HG03135 (cell line): Measurements from ENCODE around the gene MYEOV.

Experiments
- ATAC-seq: cut with Tn5 transposase; IDR thresholded peaks from one replicate; pipeline ENCODE4 v1.9.1; 2021; ENCODE audit warnings: mild to moderate bottlenecking, moderate library complexity; ENCODE audit not compliant: unreplicated experiment

MYEOV gene

GRCh38 chr11:69339041-69339733, 45.2 kb downstream of the MYEOV start:
- no peak for ATAC-seq

DNA sequence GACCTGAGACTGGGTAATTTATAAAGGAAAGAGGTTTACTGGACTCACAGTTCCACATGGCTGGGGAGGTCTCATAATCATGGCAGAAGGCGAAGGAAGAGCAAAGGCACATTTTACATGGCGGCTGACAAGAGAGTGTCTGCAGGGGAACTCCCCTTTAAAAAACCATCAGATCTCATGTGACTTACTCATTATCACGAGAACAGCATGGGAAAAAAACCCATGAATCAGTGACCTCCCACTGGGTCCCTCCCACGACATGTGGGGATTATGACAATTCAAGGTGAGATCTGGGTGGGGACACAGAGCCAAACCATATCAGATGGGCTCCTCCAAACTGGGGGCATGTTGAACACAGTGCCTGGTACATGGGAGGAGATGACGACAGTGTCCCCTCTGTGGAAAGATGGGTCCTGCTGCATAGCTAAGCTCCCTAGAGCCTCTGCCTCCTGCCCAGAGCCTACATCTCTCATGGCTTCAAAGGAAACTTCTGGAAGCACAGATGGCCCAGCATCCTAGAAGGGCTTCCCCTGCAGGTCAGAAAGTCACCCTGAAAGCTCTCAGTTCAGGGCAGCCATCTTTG, 46.1 kb downstream of the MYEOV start:
- ATAC-seq, result no peak

DNA sequence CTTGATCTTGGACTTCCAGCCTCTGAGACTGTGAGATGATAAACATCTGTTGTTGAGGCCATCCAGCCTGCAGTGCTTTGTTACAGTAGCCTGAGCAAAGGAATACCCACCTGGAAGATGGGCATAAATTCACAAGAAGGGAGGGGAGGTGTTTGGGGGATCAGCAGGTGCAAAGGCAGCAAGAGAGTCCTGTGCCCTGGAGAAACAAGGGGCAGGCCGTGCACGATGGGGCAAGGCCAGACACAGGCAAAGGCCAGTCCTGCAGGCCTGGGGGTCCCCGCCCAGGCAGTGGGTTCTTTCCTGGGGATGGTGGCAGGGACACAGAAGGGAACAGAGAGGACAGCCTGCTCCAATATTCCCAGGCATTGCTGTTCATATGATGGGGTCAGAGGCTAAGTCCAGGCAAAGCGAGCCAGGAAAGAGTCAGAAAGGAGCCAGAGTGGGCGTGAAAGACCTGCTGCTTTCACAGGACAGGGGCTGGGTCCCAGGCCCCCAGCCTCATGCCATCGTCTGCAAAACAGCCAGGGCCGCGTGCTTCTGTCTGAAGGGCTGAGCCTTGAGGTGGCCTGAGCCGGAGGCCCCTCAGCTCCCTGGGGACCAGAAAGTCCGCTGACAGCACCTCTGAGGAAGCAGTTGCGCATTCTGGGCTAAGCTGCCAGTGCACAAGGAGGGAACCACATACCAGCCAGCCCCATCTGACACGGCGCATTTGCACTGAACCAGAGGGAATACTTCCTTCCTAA, 48.8 kb downstream of the MYEOV start:
- no peak for ATAC-seq

DNA sequence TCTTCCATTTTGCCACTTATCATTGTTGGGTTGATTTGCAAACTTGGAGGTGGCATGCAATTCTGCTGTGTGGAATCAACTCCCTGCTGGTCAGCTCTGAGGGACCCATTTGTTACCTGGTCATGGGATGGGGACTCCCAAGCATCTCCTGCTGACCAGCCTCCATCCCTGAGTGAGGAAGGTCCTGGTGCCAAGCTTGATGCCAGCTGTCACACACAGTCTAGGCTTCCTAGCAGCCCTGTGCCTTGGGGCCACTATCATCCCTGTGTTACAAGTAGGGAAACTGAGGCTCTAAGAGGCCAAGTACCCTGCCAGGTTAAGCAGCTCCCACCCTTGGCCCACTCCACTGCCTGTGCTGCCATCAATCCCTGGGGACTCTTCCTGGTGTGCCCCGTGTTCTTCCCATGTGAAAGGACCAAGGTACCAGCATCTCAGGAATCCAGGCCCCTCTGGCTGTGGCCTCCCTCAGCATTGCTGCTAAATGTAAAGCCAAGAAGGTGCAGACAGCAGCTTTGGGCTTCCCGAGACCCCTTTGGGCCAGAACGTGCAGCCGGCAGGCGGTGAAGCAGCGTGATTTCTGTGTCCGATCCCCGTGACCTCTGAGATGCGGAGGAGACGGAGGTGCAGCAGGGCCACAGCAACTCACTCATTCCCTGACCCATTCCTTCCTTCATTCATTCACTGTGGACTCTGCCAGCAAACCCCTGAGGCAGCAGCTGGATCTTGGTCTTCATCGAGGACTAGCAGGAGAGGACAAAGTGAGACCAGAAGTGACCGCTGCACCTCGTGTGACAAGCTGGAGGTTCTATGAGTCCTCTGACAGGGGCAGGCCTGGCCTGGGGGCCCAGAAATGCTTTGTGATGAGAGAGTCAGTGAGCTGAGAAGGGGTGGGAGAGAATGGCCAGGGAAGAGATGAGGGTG, 49.7 kb downstream of the MYEOV start:
- ATAC-seq, result no peak

DNA sequence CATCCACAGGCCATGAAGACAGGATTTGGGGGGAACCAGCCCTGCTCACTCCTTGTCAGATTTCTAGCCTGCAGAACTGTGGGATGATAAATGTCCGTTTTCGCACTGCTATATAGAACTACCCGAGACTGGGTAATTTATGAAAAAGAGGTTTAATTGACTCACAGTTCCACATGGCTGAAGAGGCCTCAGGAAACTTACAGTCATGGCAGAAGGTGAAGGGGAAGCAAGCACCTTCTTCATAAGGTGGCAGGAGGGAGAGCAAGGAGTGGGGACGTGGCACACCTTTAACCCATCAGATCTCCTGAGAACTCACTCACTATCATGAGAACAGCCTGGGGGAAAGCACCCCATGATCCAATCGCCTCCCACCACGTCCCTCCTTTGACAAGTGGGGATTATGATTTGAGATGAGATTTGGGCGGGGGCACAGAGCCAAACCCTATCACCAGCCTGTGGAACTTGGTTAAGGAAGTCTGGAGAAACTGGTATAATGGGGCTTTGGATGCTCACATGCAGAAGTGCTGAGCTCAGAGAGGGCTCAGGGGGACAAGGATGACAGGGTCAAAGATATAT, 50.7 kb downstream of the MYEOV start:
- no peak for ATAC-seq
